HG02885 (cell line): ENCODE data around the gene FAM186B.
"Not testable (repeated sequence)": the region's sequence is repeated elsewhere in the genome, so short reads cannot be mapped to it uniquely, and the experiment has no call there.

Experiments
- ATAC-seq: cut with Tn5 transposase; IDR thresholded peaks from one replicate; pipeline ENCODE4 v1.9.1; 2021; ENCODE audit warnings: mild to moderate bottlenecking; ENCODE audit not compliant: unreplicated experiment, poor library complexity

Gene FAM186B

DNA sequence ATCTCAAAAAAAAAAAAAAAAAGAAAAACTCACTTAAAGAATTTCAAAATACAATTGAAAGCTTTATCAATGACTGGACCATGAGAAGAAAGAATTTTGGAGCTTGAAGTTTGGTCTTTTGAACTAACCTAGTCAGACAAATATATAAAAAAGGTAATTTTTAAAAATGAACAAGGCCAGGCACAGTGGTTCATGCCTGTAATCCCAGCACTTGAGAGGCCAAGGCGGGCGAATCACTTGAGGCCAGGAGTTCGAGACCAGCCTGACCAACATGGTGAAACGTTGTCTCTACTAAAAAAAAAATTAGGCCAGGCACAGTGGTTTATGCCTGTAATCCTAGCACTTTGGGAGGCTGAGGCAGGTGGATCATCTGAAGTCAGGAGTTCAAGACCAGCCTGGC, 5.3 kb upstream of the FAM186B start:
- ATAC-seq: not testable (repeated sequence)

DNA sequence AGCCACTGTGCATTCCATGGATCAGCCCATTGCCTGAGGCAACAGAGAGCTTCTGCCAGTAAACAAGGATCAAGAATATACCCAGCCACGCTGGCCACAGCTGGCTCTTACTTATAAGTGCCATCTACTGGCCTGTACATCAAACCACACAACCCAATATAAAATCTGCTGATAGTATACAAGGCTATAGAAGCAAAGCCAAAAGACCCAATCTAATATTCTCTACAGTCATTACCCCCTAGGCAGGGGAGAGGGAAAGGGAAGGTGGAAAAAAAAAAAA, 4.4 kb upstream of the FAM186B start:
- ATAC-seq: no peak

DNA sequence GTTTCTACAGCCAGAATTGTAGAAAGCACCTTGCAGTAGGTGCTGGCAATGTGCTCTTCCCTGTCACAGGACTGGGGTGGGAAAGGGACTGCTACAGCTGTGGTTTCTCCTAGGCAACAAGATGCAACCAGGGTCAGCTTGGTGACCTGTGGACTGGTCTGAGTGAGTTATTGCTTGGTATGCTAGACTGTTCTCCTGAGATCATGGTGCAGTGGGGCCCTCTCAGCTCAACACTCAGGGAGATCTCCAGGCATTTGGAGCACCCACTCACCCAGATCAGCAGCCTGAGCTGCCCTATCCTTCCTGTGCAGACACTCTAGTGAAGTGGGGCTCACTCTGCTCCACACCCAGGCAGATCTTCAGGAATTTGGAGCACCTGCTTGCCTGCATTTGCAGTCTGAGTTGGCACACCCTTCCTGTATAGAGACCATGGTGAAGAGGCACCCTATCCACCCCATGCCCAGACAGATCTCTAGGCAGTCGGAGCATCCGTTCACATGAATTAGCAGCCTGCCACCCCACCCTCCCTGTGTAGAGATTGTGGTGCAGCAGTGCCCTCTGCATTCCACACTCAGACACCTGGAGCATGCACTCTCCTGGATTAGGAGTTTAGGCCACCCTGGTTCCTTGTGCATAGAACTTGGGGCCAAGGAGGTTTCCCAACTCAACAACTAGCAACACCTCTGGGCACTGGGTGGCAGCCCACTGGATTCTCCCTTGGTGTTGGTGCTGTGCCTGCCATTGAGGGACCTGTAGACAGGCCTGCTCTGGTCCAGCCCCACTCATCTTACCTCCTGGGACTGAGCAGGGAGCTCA, 3.8 kb upstream of the FAM186B start:
- ATAC-seq: no peak

DNA sequence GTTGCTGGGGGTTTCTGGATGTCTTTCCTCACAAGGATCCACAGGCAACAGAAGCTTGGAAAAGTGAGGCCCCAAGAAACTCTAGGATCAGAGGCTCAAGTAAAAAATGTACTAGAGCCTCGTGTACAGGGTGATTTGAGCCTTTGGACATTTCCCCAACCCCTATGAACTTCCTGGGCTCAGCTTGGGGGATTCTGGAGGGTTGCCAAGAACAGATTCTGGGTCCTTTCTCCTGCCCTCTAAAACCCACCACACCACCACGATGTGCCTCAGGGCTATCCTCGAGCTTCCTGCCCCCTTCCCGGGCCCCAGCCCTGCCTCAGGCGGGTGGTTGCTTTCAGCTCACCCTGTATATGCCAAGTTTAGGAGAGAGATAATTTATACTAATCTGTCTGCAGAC, 583 bp downstream of the FAM186B start:
- ATAC-seq: no peak

DNA sequence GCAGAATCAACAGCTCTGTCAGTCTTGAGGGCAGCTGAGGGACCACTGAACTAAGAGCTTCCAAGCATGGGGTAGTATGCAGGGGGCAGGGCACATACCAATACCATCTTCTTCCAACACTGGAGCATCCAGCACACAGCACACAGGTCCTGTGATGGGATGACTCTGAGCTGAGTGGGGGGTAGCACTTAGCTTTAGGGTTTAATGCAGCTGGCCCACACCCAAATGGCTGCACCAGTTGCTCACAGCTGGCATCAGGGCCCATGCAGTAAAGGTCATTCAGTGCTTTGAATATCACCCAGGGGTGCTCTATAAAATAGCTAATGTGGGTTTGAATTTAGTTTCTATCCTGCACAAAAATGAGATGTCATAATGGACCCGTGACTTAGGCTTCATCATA, 1.7 kb downstream of the FAM186B start:
- no peak for ATAC-seq

DNA sequence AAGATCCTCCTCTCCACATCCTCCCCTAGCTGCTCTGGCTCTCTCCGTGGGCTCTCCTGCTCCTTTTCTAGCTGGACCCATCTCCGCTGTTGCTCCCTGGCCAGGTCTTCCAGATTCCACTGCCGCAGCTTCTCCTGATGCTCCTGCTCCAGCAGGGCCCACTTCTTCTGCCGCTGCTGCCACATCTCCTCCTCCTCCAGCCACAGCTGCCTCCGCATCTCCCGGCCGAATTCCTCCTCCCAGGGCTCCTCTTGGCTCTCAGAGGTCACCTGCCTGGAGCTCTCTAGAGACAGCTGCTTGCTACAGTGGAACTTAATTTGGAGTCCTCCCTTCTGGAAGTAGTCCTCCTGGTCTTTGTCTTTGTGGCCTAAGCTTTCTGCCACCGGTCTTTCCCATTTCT, 5.5 kb downstream of the FAM186B start:
- no peak for ATAC-seq

DNA sequence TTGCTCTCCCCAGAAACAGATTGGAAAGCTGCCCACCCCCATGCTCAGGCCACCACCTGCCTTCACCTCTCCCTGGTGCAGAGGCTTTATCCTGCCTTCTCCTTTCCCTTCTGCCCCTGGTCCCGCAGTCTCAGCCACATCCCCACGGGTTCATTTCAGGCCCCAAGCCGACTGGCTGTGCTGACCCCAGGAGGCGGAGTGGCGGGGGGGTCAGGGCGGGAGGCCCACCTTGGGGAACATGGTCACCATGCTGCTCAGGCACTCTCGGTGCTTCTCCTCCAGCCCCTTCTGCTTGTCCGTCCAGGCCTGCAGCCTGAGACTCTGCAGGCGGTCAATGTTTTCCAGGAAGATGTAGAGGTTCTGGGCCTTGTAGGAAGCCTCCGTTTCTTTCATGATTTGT, 6.9 kb downstream of the FAM186B start:
- ATAC-seq: no peak

DNA sequence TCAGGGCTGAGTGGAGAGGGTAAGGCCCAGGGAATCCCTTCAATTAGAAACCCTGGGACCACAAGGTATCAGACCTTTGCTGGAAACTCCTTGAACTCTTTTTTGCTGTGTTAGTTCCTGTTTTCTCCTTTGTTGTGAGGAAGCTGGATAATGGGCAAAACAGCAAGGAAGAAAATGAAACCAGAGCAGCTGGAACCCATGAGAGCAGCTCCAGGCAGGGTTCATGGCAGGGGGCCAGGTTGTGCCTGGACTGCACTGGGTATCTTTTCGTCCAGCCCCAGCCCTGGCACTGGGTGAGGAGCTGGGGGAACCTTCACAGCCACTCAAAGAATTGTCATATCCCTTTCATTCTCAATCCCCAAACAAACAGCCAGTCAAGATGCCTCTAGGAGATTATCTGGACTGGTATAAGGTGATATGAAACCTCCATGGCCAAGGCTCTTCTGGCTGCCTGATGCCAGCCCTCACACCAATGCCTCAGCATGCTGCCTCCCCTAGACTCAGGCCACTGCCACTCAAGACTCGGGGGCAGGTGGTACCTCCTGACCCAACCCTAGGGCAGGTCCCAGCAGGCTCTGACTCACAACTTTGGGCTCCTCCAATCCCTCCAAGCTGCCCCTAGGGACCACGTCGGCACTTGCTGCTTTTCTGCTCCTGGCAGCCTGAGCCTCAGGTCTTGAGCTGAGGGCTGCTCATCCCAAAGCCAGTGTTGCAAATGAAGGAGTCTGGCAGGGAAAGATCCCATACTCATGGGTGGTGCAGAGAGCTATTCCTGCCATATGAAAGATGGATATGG, 16.5 kb downstream of the FAM186B start:
- ATAC-seq: no peak

DNA sequence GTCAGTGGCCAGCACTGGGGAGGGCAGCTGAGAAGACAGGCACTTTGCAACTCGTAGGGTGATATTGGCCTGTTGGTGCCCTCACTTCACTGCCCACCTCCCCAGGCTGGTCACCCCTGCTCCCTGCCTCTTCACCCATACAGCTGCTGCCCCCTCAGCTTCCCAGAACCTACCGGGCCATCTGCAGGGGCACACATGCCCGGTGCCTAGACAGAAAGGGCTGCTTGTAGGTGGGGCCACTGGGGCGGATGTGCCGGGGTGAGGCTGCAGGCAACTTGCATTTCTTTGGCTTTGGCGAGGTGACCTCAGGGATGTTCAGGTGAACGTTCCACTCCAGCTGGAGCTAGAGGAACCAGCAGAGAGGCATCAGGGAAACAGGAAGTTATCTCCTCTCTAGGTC, 17.2 kb downstream of the FAM186B start:
- no peak for ATAC-seq

DNA sequence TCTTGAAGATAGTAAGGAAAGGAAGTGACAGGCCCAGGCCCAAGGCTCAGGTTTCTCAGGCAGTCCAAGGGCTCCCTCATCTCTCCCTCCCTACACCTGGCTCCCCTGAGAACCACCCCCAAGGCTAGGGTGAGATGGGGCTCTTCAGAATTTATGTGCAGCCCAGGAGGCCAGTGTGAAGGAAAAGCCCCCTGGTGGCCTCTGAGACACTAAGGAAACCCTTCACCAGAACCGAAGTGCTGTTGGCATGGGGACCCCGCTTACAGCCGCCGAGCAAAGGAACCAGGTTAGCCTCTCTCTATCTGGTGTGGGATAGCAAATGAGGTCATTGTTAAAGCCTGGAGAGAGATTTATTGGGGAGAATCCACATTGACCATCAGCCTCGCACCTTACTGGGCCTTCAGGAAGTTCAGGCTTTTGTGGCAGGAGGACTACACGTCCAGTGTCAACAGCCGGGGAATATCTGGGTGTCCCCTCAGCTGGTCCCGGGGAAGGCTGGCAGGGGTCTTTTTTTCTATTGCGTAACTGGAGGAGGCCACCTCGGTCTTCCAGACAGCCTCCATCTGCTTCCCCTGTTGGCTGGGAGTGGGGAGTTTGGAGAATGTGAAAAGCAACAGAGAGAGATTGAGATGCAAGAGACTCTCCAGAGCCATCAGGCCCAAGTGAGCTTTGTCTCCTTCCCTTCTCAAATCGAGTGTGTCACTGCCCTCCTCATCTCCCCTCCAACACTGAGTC, 18.1 kb downstream of the FAM186B start:
- ATAC-seq: no peak

DNA sequence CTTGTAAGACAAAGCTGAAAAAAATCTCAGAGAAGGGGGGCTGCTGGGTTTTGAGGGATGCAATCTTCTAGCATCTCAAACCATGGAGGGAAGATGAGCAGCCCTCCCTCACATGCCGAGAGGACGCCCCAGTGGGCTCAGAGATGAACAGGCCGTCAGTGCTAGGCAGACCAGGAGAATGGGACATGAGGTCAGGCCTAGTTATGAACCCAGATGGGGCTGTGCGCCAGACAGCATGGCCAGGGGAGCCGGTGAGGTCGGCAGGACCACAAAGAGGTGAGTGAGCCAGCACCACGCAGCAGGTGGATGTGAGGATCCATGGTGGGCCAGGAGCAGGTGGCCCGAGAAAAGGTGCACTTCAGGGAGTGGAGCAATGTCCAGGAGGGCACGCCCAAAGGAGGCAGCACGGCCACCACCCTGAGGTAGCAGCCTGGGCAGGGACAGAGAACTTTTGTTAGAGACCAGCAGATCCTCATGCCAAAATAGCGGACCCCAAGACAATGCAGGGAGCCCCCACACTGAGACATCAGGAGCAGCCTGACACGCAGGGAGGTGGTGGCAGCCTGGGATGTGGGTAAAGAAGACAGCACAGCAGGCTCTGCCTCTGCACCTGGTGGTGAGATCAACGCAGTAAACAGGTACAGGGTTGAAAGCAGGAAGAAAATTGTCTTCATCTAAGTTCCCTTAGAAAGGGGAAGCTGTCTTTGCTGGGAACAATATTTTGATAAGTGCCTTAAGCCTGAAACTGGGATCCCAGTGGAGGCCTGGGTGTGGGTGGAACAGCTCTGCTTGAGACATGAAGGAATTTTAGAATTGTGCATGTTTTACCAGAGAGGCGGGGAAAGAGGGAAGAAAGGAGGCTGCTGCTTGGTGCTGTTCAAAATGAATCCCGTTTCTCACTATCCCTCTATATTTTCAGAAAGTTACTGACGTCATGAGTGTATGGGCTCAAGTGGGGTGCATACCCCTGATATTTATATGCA, 19.7 kb downstream of the FAM186B start:
- ATAC-seq: no peak

DNA sequence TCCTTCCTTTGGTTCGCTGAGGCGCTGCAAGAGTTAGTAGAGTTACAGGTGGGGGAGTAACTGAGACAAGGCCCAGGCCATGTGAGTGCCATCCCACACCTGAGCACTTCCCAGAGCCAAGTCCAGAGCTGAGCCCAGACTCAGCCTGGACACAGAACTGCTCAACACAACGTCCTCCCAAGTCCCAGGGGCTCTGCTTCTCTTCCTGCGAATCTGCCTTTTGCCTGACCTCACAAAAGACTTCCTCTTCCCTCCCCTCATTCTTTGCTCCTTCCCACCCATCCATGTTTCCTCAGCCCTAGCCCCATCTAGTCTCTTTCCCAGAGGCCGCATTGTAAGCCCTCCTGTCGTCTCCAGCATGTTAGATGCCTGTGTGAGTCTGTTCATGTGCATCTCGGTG, 20.8 kb downstream of the FAM186B start:
- ATAC-seq: no peak

DNA sequence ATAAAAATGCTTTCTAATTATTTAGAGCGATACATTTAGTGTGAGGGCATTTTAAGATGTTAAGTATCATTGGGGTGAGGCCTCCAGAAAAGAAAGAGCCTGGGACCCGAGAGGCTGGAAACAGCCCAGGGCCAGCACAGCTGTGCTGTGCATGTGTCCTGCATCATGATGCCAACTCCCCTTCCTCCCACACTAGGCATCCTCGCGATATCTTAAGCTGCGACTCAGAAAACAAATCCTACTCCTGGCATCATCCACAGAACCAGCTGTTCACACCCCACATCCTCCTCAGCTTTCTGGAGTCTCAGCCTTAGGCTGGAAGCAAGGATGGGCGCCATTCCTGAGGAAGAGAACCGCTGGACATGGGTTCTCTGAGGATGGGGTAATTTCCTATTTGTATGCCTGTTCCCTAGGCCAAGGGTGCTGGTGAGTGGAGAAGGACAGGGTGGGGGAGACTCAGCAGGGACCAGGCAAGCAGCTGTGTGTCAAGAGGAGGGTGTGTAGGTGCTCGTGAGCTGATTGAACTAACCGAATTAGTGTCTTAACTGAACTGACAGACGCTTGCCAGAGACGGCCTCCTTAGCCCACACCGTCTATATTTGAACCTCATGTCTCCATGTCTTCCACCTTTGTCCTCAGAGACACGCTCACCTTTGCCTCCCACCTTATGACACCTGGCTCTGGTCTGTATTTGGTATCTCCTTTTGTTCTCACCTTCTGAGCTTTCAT, 21.9 kb downstream of the FAM186B start:
- ATAC-seq: no peak

DNA sequence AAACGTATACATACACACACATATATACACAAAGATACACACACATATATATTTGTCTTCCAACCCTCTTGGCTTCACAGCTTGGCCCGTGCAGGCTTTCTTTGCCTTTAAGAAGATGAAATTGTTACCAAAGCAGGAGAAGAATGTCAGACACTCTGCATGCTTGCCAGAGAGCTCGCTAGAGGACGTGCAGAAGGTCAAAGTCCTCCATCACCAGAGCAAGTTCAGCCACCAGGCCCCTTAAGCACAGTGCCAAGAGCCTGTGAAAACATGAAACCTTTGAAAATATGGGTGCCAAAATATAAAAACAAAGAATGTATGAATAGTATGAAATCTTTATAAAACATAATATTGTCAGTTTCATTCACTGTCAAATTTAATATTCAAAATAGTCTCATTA, 22.6 kb downstream of the FAM186B start:
- no peak for ATAC-seq

DNA sequence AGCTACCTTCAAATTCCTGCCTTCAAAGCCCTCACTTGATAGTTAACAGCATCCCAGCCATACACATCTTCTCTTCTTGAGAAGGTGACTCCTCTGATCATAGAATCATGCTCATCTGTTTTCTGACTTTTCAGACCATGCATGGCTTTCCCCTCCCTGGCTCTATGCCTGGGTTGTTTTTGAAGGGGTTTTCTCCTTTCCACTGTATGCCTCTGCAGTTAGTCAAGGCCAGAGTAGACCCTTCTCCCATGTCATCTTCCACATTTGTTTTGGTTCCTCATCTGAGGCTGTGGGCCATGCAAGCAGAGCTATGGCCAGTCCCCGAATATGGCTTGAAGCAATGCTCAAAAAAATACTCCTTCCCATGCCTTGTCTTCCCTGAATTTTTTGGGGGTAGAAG, 23.2 kb downstream of the FAM186B start:
- no peak for ATAC-seq

DNA sequence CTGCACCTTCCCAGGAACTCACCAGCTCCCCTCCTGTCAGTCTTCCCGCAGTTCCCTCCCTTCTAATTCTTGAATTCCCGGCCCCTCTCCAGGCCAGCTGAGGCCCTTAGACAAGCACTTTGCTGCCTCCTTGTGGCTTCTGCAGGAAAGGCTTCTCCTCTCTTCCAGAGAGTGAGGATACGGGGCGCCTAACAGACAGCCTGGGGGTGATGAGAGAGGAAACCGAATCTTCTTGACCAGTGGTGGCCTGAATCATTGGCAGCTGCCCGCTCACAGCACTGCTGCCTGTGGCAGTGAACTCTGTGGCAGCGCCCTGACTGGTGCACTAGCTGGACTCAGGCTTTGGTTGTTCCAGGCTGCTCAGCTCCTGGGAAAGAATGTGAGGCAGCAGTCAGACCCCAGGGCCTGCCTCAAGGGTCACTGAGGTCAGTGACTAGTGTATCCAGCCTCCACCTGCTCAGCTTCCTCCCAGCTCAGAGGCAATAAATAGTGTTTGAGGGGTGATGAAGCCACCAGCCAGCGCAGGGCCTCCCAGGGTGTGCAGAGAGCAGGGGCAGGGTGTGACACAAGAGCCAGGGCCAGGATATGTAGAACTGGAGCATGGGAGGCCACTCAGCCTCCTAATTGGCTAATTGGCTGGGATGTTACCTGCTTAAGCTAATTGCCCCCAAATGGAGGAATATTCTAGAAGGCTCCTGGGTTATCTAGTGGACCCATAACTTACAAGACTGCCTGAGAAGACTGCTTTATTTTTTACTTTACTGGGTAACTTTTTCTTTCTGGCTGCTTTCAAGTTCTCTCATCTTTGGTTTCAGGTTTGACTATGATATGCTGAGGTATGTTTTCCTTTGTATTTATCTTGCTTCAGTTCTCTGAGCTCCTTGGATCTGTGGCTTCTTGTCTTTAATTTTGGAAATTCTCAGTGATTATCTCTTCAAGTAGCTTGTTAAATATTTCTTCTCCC, 24.6 kb downstream of the FAM186B start:
- no peak for ATAC-seq

DNA sequence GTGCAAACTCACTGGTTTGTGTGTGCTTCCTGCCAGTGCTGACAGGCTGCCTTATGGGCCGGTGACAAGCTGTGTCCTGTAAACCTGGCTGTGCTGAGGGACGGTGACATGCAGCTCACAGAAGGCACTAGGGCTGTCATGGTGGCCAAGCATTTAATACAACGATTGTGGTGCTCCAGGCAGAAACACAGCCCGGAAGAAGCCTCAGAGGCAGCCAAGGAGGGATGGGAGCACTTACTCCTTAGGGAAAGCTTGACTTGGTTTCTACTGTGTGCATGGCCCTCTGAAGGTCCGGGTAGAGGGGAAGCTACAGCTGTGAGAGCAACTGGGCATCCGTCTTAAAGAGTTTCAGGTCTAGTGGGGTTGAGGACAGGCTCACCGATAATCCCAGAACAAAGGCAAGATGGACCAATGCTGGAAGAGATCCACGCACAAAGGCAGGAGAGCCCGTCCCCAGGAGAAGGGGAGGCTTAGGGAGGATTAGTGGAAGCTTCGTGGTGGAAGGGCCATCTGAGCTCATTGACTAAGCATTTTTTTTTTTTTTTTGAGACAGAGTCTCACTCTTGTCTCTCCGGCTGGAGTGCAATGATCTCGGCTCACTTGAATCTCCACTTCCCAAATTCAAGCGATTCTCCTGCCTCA, 26.8 kb downstream of the FAM186B start:
- ATAC-seq: no peak
